CD4-positive, alpha-beta T cell treated with Interleukin-17A for 1 hour (primary cell): ENCODE measurements around the gene GDPD4.

ENCODE experiments used
- DNase-seq: peaks from one replicate; pipeline ENCODE4 v3.0.0-alpha.2; 2020

Gene GDPD4

GRCh38 chr11:77294040-77294439 lies 7.4 kb downstream of the GDPD4 start:
- no peak for DNase-seq

GRCh38 chr11:77289737-77290136 lies 11.7 kb downstream of the GDPD4 start:
- DNase-seq = no peak

- no peak for DNase-seq
These were observed 13.7 kb downstream of the GDPD4 start for GRCh38 chr11:77287615-77288273.

GRCh38 chr11:77287136-77287535 lies 14.3 kb downstream of the GDPD4 start:
- DNase-seq = no peak

GRCh38 chr11:77284476-77285468 lies 16.7 kb downstream of the GDPD4 start:
- no peak for DNase-seq

- no peak for DNase-seq
These were observed 18.4 kb downstream of the GDPD4 start for GRCh38 chr11:77283101-77283500.

- no peak for DNase-seq
These were observed 22.6 kb downstream of the GDPD4 start for GRCh38 chr11:77278595-77279506.

GRCh38 chr11:77276271-77276670 lies 25.2 kb downstream of the GDPD4 start:
- no peak for DNase-seq

- DNase-seq = no peak
These were observed 30.6 kb downstream of the GDPD4 start for GRCh38 chr11:77270921-77271320.

GRCh38 chr11:77269484-77270123 lies 31.9 kb downstream of the GDPD4 start:
- no peak for DNase-seq

GRCh38 chr11:77267962-77268361 lies 33.5 kb downstream of the GDPD4 start:
- DNase-seq = no peak

- DNase-seq = no peak
These were observed 34.7 kb downstream of the GDPD4 start for GRCh38 chr11:77266766-77267165.

- no peak for DNase-seq
These were observed 38.7 kb downstream of the GDPD4 start for GRCh38 chr11:77262803-77263202.

- no peak for DNase-seq
These were observed 41.8 kb downstream of the GDPD4 start for GRCh38 chr11:77259641-77260040.

GRCh38 chr11:77253690-77254089 lies 47.8 kb downstream of the GDPD4 start:
- DNase-seq = no peak

- DNase-seq = no peak
These were observed 48.8 kb downstream of the GDPD4 start for GRCh38 chr11:77252555-77253270.

GRCh38 chr11:77250881-77251640 lies 50.4 kb downstream of the GDPD4 start:
- DNase-seq = no peak

- DNase-seq = no peak
These were observed 52.1 kb downstream of the GDPD4 start for GRCh38 chr11:77249427-77249826.

GRCh38 chr11:77244277-77245027 lies 57.0 kb downstream of the GDPD4 start:
- no peak for DNase-seq

- DNase-seq = no peak
These were observed 64.6 kb downstream of the GDPD4 start for GRCh38 chr11:77236901-77237300.
